Activated T-cell treated with anti-CD3 and anti-CD28 coated beads for 24 hours (primary cell): ENCODE data around the gene ACTL9.
A peak's percentile ranks its signal among the peaks of the same experiment; 100 is the strongest.
"Not testable (repeated sequence)": the region's sequence is repeated elsewhere in the genome, so short reads cannot be mapped to it uniquely, and the experiment has no call there.

Experiments
- DNase-seq: peaks from one replicate; pipeline ENCODE4 v3.0.0-alpha.2; 2020; ENCODE audit warnings: low read depth

The ACTL9 gene

GRCh38 chr19:8698433-8699063 is at the start of gene ACTL9:
ACTL9 (minus strand) TSS chr19:8698795; CDS start chr19:8698701, 94 bp downstream.
- DNase-seq, result no peak

GRCh38 chr19:8739291-8740065 is 40.9 kb upstream of the ACTL9 start:
- DNase-seq, result not testable (repeated sequence)

- no peak for DNase-seq
Measured at GRCh38 chr19:8738377-8738776, 39.8 kb upstream of the ACTL9 start.

- no peak for DNase-seq
Measured at GRCh38 chr19:8731428-8732169, 33.0 kb upstream of the ACTL9 start.

GRCh38 chr19:8724276-8724675 is 25.7 kb upstream of the ACTL9 start:
- no peak for DNase-seq

- no peak for DNase-seq
Measured at GRCh38 chr19:8722032-8722431, 23.4 kb upstream of the ACTL9 start.

- no peak for DNase-seq
Measured at GRCh38 chr19:8721334-8721733, 22.7 kb upstream of the ACTL9 start, which contains the start of gene OR2Z1. OR2Z1 (plus strand) TSS chr19:8721634; CDS start chr19:8731029, 9,395 bp downstream.

GRCh38 chr19:8710337-8710736 is 11.7 kb upstream of the ACTL9 start:
- not testable (repeated sequence) for DNase-seq

- DNase-seq, result no peak
Measured at GRCh38 chr19:8705742-8706141, 7.1 kb upstream of the ACTL9 start.

GRCh38 chr19:8705304-8705703 is 6.7 kb upstream of the ACTL9 start:
- DNase-seq, result not testable (repeated sequence)

- no peak for DNase-seq
Measured at GRCh38 chr19:8703223-8703622, 4.6 kb upstream of the ACTL9 start.

GRCh38 chr19:8702350-8702749 is 3.8 kb upstream of the ACTL9 start:
- peak; percentile 29 for DNase-seq

GRCh38 chr19:8700956-8701355 is 2.4 kb upstream of the ACTL9 start:
- DNase-seq, result no peak

- DNase-seq, result no peak
Measured at GRCh38 chr19:8699908-8700307, 1.3 kb upstream of the ACTL9 start.

- no peak for DNase-seq
Measured at GRCh38 chr19:8697671-8698432, 743 bp downstream of the ACTL9 start.

GRCh38 chr19:8696993-8697392 is 1.6 kb downstream of the ACTL9 start:
- DNase-seq, result no peak

GRCh38 chr19:8695911-8696310 is 2.7 kb downstream of the ACTL9 start:
- no peak for DNase-seq

- no peak for DNase-seq
Measured at GRCh38 chr19:8695501-8695900, 3.1 kb downstream of the ACTL9 start.

GRCh38 chr19:8690753-8691539 is 7.6 kb downstream of the ACTL9 start:
- DNase-seq, result no peak

GRCh38 chr19:8688930-8689329 is 9.7 kb downstream of the ACTL9 start:
- DNase-seq, result no peak

GRCh38 chr19:8686549-8686948 is 12.0 kb downstream of the ACTL9 start:
- no peak for DNase-seq
